Measurements from ENCODE around the gene MEF2A.

The MEF2A gene

DNA sequence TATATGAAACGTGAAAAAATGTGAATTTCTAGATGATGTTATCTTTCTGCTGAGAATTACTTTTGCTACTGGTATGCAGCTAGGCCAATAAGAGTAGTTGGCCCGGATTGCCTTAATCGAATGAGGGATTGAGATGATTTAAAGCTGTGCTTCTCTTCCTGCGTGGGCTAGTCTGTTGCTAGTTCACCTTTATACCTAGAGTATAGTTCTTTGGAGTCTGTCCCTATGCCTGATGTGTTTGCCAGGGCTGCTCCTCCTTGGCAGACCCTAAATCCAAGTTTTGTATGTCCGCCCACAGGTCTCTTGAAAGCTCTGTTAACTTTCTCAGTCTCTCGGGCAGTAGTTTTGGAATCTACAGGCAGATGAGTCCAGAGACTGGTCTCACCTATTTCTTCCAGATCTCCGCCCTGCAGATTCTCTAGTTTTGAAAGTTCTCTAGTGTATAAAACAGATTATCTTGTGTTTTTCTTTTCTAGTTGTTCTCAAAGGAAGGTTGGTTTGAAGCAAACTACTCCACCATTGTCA is 64.9 kb downstream of the MEF2A start (continued):
- TF ChIP-seq HOXD13 (CRISPR knock-in tag; IDR thresholded peaks at IDR 0.05; ENCODE audit: borderline replicate concordance) (no peak), ZNF623 (tag by site-specific recombination; IDR thresholded peaks at IDR 0.05) (no peak), ZNF239 (tag by site-specific recombination; IDR thresholded peaks at IDR 0.05) (no peak), ZNF777 (tag by site-specific recombination; IDR thresholded peaks at IDR 0.05; ENCODE audit: borderline replicate concordance) (no peak)

DNA sequence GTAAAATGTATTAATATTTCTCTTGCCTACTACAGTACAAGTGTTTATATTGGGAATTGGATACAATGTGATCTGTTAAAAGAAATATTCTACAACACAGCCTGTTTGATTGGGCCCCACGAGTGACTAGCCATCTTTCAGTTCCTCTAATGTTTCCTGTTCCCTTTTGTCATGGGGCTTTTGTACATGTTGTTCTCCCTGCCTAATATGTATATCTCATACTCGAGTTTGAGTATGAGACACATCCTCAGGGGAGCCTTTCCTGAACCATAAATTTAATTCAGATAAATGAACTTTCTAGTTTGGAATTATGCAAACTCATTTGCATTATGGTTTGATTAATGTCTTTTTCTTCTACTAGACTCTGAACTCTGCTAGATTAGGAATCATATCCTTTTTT is 65.5 kb downstream of the MEF2A start:
- CTCF ChIA-PET: interaction anchor here (0.6 kb wide), 1 partner anchor 286 kb away, joined by 3 read pairs; no protein-coding TSS in a partner anchor
- POLR2A ChIA-PET: no interaction called here
- no peak for TF ChIP-seq MZF1 (tag by site-specific recombination; IDR thresholded peaks at IDR 0.05; ENCODE audit: borderline replicate concordance)
- no peak for TF ChIP-seq ZNF580 (tag by site-specific recombination; IDR thresholded peaks at IDR 0.05)
- no peak for TF ChIP-seq ZNF274 (IDR thresholded peaks at IDR 0.05; ENCODE audit: low read length)
- no peak for TF ChIP-seq ZNF274 (tag by site-specific recombination; IDR thresholded peaks at IDR 0.05; ENCODE audit: borderline replicate concordance)
- Histone ChIP-seq H3K4me1 (ENCODE audit: control insufficient read depth, insufficient read depth, low read length) (no peaks in the 10 kb centered on the region), H3K36me3 (ENCODE audit: control insufficient read depth in 2 of 2, insufficient read depth in 1 of 2, low read length in 2 of 2) (peaks cover 0 to 5% of the 10 kb centered on the region in 2 experiments; a peak in 2 of 3 replicates), H3K9me3 (ENCODE audit: control insufficient read depth, insufficient read depth, low read depth, low read length) (no peaks in the 10 kb centered on the region), H3K27ac (ENCODE audit: extremely low read depth, low read depth, low read length) (no peak overlapping the region), H3K4me3 (ENCODE audit: low read depth, low read length) (no peak overlapping the region)

GRCh38 chr15:99632521-99632920 is 66.7 kb downstream of the MEF2A start:
- no peak overlapping the region for H3K27ac ChIP-seq (ENCODE audit: extremely low read depth, low read depth, low read length)
- H3K36me3 ChIP-seq (ENCODE audit: control insufficient read depth in 2 of 2, insufficient read depth in 1 of 2, low read length in 2 of 2): peaks cover 0 to 10% of the 10 kb centered on the region in 2 experiments; a peak in 2 of 3 replicates
- no peaks in the 10 kb centered on the region; the same call in 1 of the 2 replicates for H3K9me3 ChIP-seq (ENCODE audit: control insufficient read depth, insufficient read depth, low read depth, low read length)
- H3K4me3 ChIP-seq (ENCODE audit: low read depth, low read length): no peak overlapping the region
- ChIA-PET POLR2A (no interaction called here), CTCF (no interaction called here)
- TF ChIP-seq, protein P1, sequence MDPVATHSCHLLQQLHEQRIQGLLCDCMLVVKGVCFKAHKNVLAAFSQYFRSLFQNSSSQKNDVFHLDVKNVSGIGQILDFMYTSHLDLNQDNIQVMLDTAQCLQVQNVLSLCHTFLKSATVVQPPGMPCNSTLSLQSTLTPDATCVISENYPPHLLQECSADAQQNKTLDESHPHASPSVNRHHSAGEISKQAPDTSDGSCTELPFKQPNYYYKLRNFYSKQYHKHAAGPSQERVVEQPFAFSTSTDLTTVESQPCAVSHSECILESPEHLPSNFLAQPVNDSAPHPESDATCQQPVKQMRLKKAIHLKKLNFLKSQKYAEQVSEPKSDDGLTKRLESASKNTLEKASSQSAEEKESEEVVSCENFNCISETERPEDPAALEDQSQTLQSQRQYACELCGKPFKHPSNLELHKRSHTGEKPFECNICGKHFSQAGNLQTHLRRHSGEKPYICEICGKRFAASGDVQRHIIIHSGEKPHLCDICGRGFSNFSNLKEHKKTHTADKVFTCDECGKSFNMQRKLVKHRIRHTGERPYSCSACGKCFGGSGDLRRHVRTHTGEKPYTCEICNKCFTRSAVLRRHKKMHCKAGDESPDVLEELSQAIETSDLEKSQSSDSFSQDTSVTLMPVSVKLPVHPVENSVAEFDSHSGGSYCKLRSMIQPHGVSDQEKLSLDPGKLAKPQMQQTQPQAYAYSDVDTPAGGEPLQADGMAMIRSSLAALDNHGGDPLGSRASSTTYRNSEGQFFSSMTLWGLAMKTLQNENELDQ (tag by site-specific recombination; IDR thresholded peaks at IDR 0.05; ENCODE audit: low read depth): no peak
- TF ChIP-seq KLF9 (tag by site-specific recombination; IDR thresholded peaks at IDR 0.05; ENCODE audit: low read depth) (no peak), ZNF792 (tag by site-specific recombination; IDR thresholded peaks at IDR 0.05) (no peak), ZNF223 (tag by site-specific recombination; IDR thresholded peaks at IDR 0.05) (no peak), KLF7 (tag by site-specific recombination; IDR thresholded peaks at IDR 0.05; ENCODE audit: borderline replicate concordance) (no peak), SP2 (tag by site-specific recombination; IDR thresholded peaks at IDR 0.05) (no peak), ZNF626 (tag by site-specific recombination; IDR thresholded peaks at IDR 0.05) (no peak), HOXC10 (CRISPR knock-in tag; IDR thresholded peaks at IDR 0.05) (no peak), BCL11A (tag by site-specific recombination; IDR thresholded peaks at IDR 0.05; ENCODE audit: low read depth) (no peak), ZNF544 (tag by site-specific recombination; IDR thresholded peaks at IDR 0.05) (no peak), YY1 (tag by site-specific recombination; IDR thresholded peaks at IDR 0.05) (no peak), ZNF621 (tag by site-specific recombination; IDR thresholded peaks at IDR 0.05) (no peak), ZNF280D (tag by site-specific recombination; IDR thresholded peaks at IDR 0.05) (no peak), RBAK (tag by site-specific recombination; IDR thresholded peaks at IDR 0.05) (no peak), CTCF (tag by site-specific recombination; IDR thresholded peaks at IDR 0.05) (no peak)
- no peaks in the 10 kb centered on the region for H3K4me1 ChIP-seq (ENCODE audit: control insufficient read depth, insufficient read depth, low read length)

All from HEK293 (cell line).